NCI-H128 (cell line): Measurements from ENCODE around the gene HMGB1.

Experiments used
- DNase-seq: peaks from one replicate; lab custom pipeline; 2025; ENCODE audit not compliant: unreplicated experiment; lab: John Stamatoyannopoulos, UW

The HMGB1 gene

GRCh38 chr13:30465593-30466357 lies at the start of gene HMGB1:
Gene HMGB1 (minus strand): TSS chr13:30465936. CDS start chr13:30463680, 2,256 bp downstream.
- peak; percentile 97 for DNase-seq

GRCh38 chr13:30510811-30511371 lies 45.2 kb upstream of the HMGB1 start:
- no peak for DNase-seq

- no peak for DNase-seq
Measured at GRCh38 chr13:30510091-30510490, 44.4 kb upstream of the HMGB1 start.

GRCh38 chr13:30509254-30510050 lies 43.7 kb upstream of the HMGB1 start:
- DNase-seq = no peak

- no peak for DNase-seq
Measured at GRCh38 chr13:30504081-30504480, 38.3 kb upstream of the HMGB1 start.

- DNase-seq = no peak
Measured at GRCh38 chr13:30502237-30502636, 36.5 kb upstream of the HMGB1 start.

- DNase-seq = no peak
Measured at GRCh38 chr13:30499338-30499737, 33.6 kb upstream of the HMGB1 start.

GRCh38 chr13:30496147-30496546 lies 30.4 kb upstream of the HMGB1 start:
- DNase-seq = no peak

- no peak for DNase-seq
Measured at GRCh38 chr13:30495746-30496145, 30.0 kb upstream of the HMGB1 start.

GRCh38 chr13:30493658-30494381 lies 28.1 kb upstream of the HMGB1 start:
- no peak for DNase-seq

- DNase-seq = no peak
Measured at GRCh38 chr13:30487075-30487470, 21.3 kb upstream of the HMGB1 start.

- DNase-seq = no peak
Measured at GRCh38 chr13:30486230-30487074, 20.7 kb upstream of the HMGB1 start.

GRCh38 chr13:30481241-30481760 lies 15.6 kb upstream of the HMGB1 start:
- DNase-seq = no peak

GRCh38 chr13:30480292-30480950 lies 14.7 kb upstream of the HMGB1 start:
- no peak for DNase-seq

GRCh38 chr13:30479883-30480219 lies 14.1 kb upstream of the HMGB1 start:
- no peak for DNase-seq

GRCh38 chr13:30479154-30479882 lies 13.6 kb upstream of the HMGB1 start:
- no peak for DNase-seq

- no peak for DNase-seq
Measured at GRCh38 chr13:30477346-30478195, 11.8 kb upstream of the HMGB1 start.

- no peak for DNase-seq
Measured at GRCh38 chr13:30473675-30474074, 7.9 kb upstream of the HMGB1 start.
